CD4-positive, alpha-beta memory T cell (primary cell): ENCODE results near the gene EDA. TPM values are rescaled to one million over a fixed set of nuclear protein-coding genes. Genes with fewer than 3 reads are reported as not detected.

ENCODE experiments used
- CTCF ChIA-PET: fragments of 350-600 bp; sonication (Branson Sonifier 250); formaldehyde crosslinking; loops from one replicate; lab custom pipeline; 2021; ENCODE audit warnings: inconsistent platforms; ENCODE audit not compliant: partially characterized antibody; lab: Charles Lee
- POLR2A ChIA-PET: fragments of 350-600 bp; sonication (Branson Sonifier 250); formaldehyde crosslinking; loops from one replicate; lab custom pipeline; 2021; ENCODE audit not compliant: partially characterized antibody; lab: Charles Lee
- DNase-seq, 5 donors: peaks; one replicate each; pipeline versions ENCODE4 v3.0.0 to v3.0.0-alpha.2; 2020 to 2022; ENCODE audit warnings: mixed read lengths in 1 of 5
- H3K27ac ChIP-seq: one replicate; pipeline ENCODE4 v1.7.0; 2013; ENCODE audit warnings: low read depth, low read length
- H3K27me3 ChIP-seq: 2 replicates; pipeline ENCODE4 v1.7.0; 2013; ENCODE audit warnings: mild to moderate bottlenecking, low read length, moderate library complexity; ENCODE audit not compliant: insufficient read depth
- H3K36me3 ChIP-seq: 2 replicates; pipeline ENCODE4 v1.7.0; 2013; ENCODE audit warnings: mild to moderate bottlenecking, low read length, moderate library complexity; ENCODE audit not compliant: insufficient read depth
- H3K4me1 ChIP-seq: 2 replicates; pipeline ENCODE4 v1.7.0; 2013; ENCODE audit warnings: mild to moderate bottlenecking, low read length, moderate library complexity; ENCODE audit not compliant: insufficient read depth
- H3K4me3 ChIP-seq, 2 donors: one replicate each; pipeline ENCODE4 v1.7.0; 2013; ENCODE audit warnings: low read length in 2 of 2, mild to moderate bottlenecking in 1 of 2
- H3K9me3 ChIP-seq, 2 donors: one replicate each; pipeline ENCODE4 v1.7.0; 2013; ENCODE audit warnings: low read length in 2 of 2, control low read depth in 1 of 2; ENCODE audit not compliant: control insufficient read depth in 1 of 2
- H3K27ac Mint-ChIP-seq, 7 donors: one replicate each; pipeline ENCODE4 v1.8.0; 2020 to 2021; ENCODE audit warnings: mixed read lengths in 7 of 7, mild to moderate bottlenecking in 6 of 7, inconsistent platforms in 3 of 7, moderate library complexity in 3 of 7
- H3K27me3 Mint-ChIP-seq, 2 donors: one replicate each; pipeline ENCODE4 v1.8.0; 2020 to 2021; ENCODE audit warnings: mixed read lengths in 2 of 2
- H3K36me3 Mint-ChIP-seq, 2 donors: one replicate each; pipeline ENCODE4 v1.8.0; 2020 to 2021; ENCODE audit warnings: mixed read lengths in 2 of 2, inconsistent platforms in 1 of 2, mild to moderate bottlenecking in 1 of 2
- H3K4me1 Mint-ChIP-seq, 4 donors: one replicate each; pipeline ENCODE4 v1.8.0; 2020 to 2021; ENCODE audit warnings: mixed read lengths in 4 of 4, mild to moderate bottlenecking in 1 of 4
- H3K4me3 Mint-ChIP-seq, 8 donors: one replicate each; pipeline ENCODE4 v1.8.0; 2020 to 2021; ENCODE audit warnings: mixed read lengths in 8 of 8, mild to moderate bottlenecking in 7 of 8, moderate library complexity in 6 of 8, inconsistent platforms in 3 of 8
- H3K9me3 Mint-ChIP-seq, 8 donors: one replicate each; pipeline ENCODE4 v1.8.0; 2020 to 2021; ENCODE audit warnings: mixed read lengths in 8 of 8, mild to moderate bottlenecking in 5 of 8, inconsistent platforms in 3 of 8, moderate library complexity in 1 of 8
- intact Hi-C: fragments of 100-400 bp; cut with micrococcal nuclease; formaldehyde crosslinking; loops from one replicate; pipeline ENCODE4 v1.15.1; 2023
- polyA plus RNA-seq, 2 donors: library from polyadenylated mRNA; unstranded; fragments of 300-500 nt; fragmentation: Illumina TruSeq; gene quantifications; one replicate each; pipeline ENCODE4 v1.2.3, GENCODE V29; 2021
- total RNA-seq, 2 experiments: library from RNA; stranded (reverse); gene quantifications; one replicate each; pipeline ENCODE4 v1.2.3, GENCODE V29; 2021

The EDA gene
- total and polyA plus RNA-seq, 4 experiments from 2014 or later, result 0.69 to 4.0 (median 2.9) TPM

DNA sequence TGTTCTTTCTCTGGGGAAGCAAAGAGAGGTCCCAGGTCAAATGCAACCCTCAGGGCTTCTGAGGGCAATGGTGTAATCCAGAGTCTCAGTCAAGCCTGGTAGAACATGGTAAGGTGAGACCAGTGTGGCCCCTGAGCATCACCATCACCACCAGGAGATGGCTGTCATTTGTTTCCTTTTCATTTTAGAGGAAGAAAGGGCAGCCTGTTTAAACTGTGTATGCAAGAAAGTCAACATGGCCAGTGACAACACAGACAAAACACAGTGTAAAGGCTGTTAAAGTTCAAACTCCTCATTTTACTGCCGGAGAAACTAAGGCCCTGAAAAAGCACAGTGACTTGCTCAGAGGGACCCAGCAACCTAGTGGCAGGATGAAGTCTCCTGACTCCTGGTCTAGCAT, 2.0 kb upstream of the EDA start:
- no peak overlapping the region for H3K27ac ChIP-seq
- no peaks in the 10 kb centered on the region for H3K27me3 ChIP-seq
- Mint-ChIP-seq H3K4me3 (no peak overlapping the region), H3K36me3 (no peaks in the 10 kb centered on the region), H3K27ac (no peak overlapping the region), H3K9me3 (no peaks in the 10 kb centered on the region), H3K27me3 (peaks cover 0 to 5% of the 10 kb centered on the region in 2 donors), H3K4me1 (peaks cover 3 to 9% (median 3%) of the 10 kb centered on the region in 4 donors)
- H3K9me3 ChIP-seq, result no peaks in the 10 kb centered on the region
- peaks cover 4% of the 10 kb centered on the region for H3K4me1 ChIP-seq
- DNase-seq, result no peak
- no peak overlapping the region for H3K4me3 ChIP-seq
- CTCF ChIA-PET, result no interaction called here
- POLR2A ChIA-PET, result no interaction called here
- intact Hi-C loops, result no loop called here
- H3K36me3 ChIP-seq, result no peaks in the 10 kb centered on the region

DNA sequence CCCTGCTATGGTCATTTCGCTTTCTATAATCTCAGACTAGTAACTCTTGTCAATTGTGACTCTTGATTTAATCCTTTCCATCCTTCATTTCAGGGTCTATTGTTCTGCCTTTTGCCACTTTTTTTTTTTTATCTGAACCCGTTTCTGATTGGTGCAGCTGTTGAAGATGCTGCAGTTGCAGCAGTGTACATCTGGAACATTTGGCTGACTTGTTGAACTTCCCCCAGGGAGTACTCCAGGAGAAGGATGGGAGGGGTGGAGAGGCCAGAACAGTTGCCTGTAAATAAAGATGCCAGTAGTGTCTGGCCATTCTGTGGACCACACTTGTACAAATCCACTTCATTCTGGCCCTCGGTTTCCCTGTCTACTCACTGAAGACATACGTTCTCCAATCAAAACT, 1.0 kb upstream of the EDA start:
- intact Hi-C loops, result loop anchor here (1.0 to 5.0 kb wide), 3 partner anchors 412 to 788 kb away; partner anchors contain the start of genes EFNB1 and IGBP1
- POLR2A ChIA-PET, result no interaction called here

DNA sequence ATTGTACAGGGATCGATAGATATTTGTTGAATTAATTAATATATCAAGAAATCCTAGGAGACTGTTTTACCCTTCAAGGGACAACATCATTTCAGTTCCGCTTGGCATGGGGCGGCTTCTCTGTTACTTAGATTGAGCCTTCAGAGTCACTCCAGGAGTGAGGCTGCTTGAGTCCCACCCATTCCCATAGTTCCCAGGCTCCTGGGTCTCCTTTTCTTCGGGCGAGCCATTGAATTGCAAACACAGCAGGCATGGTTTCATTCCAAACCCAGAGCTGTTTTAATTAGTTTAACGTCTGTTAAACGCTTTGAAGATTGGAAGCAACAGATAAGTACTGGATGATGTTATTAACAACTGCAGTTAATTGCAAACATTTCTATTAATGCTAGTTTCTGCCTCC, 571 bp upstream of the EDA start:
- H3K4me1 Mint-ChIP-seq, result peaks cover 5 to 16% (median 9%) of the 10 kb centered on the region in 4 donors
- no peaks in the 10 kb centered on the region for H3K36me3 Mint-ChIP-seq
- H3K27me3 Mint-ChIP-seq, result peaks cover 0 to 5% of the 10 kb centered on the region in 2 donors
- peak overlapping the region in 6 of 8 donors; percentile 43 to 75 (median 58) for H3K4me3 Mint-ChIP-seq
- H3K4me3 ChIP-seq, result no peak overlapping the region
- no peaks in the 10 kb centered on the region for H3K9me3 Mint-ChIP-seq
- H3K27me3 ChIP-seq, result no peaks in the 10 kb centered on the region
- H3K9me3 ChIP-seq, result no peaks in the 10 kb centered on the region
- ChIA-PET CTCF (no interaction called here), POLR2A (no interaction called here)
- intact Hi-C loops, result loop anchor here (1.0 to 5.0 kb wide), 3 partner anchors 412 to 788 kb away; partner anchors contain the start of genes EFNB1 and IGBP1
- H3K27ac Mint-ChIP-seq, result no peak overlapping the region
- no peaks in the 10 kb centered on the region for H3K36me3 ChIP-seq
- DNase-seq, result no peak
- H3K27ac ChIP-seq, result no peak overlapping the region
- peaks cover 4% of the 10 kb centered on the region for H3K4me1 ChIP-seq

More for the DNA sequence above, 1.0 kb upstream of the EDA start:
- Mint-ChIP-seq H3K9me3 (no peaks in the 10 kb centered on the region), H3K4me3 (peak overlapping the region in 2 of 8 donors; percentile 26 to 43), H3K4me1 (peaks cover 5 to 16% (median 8%) of the 10 kb centered on the region in 4 donors), H3K27me3 (peaks cover 0 to 5% of the 10 kb centered on the region in 2 donors), H3K36me3 (no peaks in the 10 kb centered on the region), H3K27ac (no peak overlapping the region)
- DNase-seq, result no peak
- Histone ChIP-seq H3K9me3 (no peaks in the 10 kb centered on the region), H3K4me3 (no peak overlapping the region), H3K27ac (no peak overlapping the region), H3K27me3 (no peaks in the 10 kb centered on the region), H3K4me1 (peaks cover 4% of the 10 kb centered on the region), H3K36me3 (no peaks in the 10 kb centered on the region)
- CTCF ChIA-PET, result no interaction called here

DNA sequence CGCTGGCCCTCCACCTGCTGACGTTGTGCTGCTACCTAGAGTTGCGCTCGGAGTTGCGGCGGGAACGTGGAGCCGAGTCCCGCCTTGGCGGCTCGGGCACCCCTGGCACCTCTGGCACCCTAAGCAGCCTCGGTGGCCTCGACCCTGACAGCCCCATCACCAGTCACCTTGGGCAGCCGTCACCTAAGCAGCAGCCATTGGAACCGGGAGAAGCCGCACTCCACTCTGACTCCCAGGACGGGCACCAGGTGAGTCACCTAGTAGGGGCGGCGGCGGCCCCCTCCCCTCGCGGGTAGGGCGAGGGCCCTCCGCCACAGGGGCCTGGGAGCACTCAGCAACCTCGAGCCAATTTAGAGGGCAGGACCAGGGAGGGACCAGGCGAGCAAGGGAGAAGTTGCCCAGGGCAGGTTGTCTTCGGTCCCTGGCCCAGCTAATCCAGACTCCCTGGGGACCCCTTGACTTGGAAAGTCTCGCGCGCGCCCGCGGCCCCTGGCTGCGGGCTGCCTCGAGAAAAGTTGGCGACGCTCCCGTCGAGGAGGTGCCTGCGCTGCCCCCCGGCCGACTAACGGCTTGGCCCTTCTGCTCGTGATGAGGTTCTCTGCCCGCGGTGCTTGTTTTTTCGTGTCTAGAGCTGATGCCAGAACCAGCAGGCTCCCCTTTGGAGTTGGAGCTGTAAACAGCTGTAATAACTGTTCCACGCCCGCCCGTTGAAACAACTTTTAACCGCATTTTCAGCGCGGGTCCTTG, 717 bp downstream of the EDA start:
- intact Hi-C loops, result loop anchor here (5.0 kb wide), 2 partner anchors 411 to 789 kb away; partner anchors contain the start of gene EFNB1
- H3K36me3 ChIP-seq, result no peaks in the 10 kb centered on the region
- Mint-ChIP-seq H3K9me3 (no peaks in the 10 kb centered on the region), H3K4me1 (peaks cover 7 to 16% (median 12%) of the 10 kb centered on the region in 4 donors), H3K4me3 (peak overlapping the region; percentile 84 to 91 (median 86)), H3K36me3 (peaks cover 0 to 1% of the 10 kb centered on the region in 2 donors), H3K27me3 (peaks cover 0 to 5% of the 10 kb centered on the region in 2 donors), H3K27ac (peak overlapping the region in 1 of 7 donors; percentile 66)
- H3K27ac ChIP-seq, result peak overlapping the region; percentile 4
- peak in 3 of 5 donors; percentile 2 to 41 (median 4) for DNase-seq
- H3K4me1 ChIP-seq, result peaks cover 4% of the 10 kb centered on the region
- CTCF ChIA-PET, result interaction anchor here (2.4 kb wide), 1 partner anchor 79 kb away, joined by 14 read pairs; no protein-coding TSS in a partner anchor
- H3K27me3 ChIP-seq, result no peaks in the 10 kb centered on the region
- no peaks in the 10 kb centered on the region for H3K9me3 ChIP-seq
- peak overlapping the region in 1 of 2 donors; percentile 35 for H3K4me3 ChIP-seq
- POLR2A ChIA-PET, result no interaction called here

DNA sequence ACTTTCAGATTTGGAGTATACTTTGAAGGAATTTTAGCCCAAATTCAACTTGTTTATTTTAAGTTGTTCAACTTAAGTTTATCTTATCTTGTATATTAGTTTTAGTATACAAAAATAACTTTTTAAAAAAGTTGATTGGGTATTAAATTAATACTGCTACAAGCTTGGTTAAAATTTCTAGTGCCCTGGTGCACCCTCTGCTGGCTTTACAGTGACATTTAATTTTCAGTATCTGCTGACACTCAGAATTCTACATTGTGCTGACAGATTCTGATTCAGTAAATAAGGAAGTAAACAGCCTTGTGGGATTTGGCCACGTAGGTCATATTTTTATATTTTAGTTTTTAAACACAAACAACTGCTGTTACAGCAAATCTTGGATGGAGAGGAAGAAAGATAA, 2.9 kb downstream of the EDA start:
- peaks cover 0 to 5% of the 10 kb centered on the region in 2 donors for H3K27me3 Mint-ChIP-seq
- CTCF ChIA-PET, result interaction anchor here (0.8 to 2.4 kb wide), 4 partner anchors 9 to 81 kb away, joined by 3 to 14 read pairs (median 4); no protein-coding TSS in a partner anchor
- Histone ChIP-seq H3K27me3 (no peaks in the 10 kb centered on the region), H3K9me3 (no peaks in the 10 kb centered on the region), H3K36me3 (no peaks in the 10 kb centered on the region), H3K27ac (no peak overlapping the region), H3K4me1 (peaks cover 4% of the 10 kb centered on the region), H3K4me3 (no peak overlapping the region)
- H3K36me3 Mint-ChIP-seq, result peaks cover 0 to 1% of the 10 kb centered on the region in 2 donors
- H3K4me1 Mint-ChIP-seq, result peaks cover 7 to 16% (median 12%) of the 10 kb centered on the region in 4 donors
- intact Hi-C loops, result loop anchor here (2.0 to 5.0 kb wide), 3 partner anchors 80 to 792 kb away; partner anchors contain the start of gene EFNB1
- POLR2A ChIA-PET, result no interaction called here
- peak; percentile 1 to 40 (median 15) for DNase-seq
- peak overlapping the region in 5 of 8 donors; percentile 40 to 67 (median 48) for H3K4me3 Mint-ChIP-seq
- peaks cover 0 to under 1% (median 0%) of the 10 kb centered on the region in 8 donors for H3K9me3 Mint-ChIP-seq
- peak overlapping the region in 1 of 7 donors; percentile 51 for H3K27ac Mint-ChIP-seq

DNA sequence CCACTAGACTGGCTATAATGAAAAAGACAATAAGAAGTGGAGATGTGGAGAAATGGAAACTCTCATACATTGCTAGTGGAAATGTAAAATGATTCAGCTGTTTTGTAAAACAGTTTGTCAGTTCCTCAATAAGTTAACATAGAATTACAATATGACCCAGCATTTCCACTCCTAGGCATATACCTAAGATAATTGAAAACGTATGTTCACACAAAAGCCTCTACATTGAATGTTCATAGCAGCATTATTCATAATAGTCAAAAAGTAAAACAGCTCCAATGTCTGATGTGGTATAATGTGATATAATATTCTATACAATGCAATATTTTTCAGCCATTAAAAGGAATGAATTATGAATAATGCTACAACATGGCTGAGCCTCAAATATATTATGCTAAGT, 10.2 kb downstream of the EDA start:
- intact Hi-C loops, result no loop called here
- DNase-seq, result no peak
- no peak overlapping the region for H3K27ac ChIP-seq
- H3K4me1 ChIP-seq, result peaks cover 6% of the 10 kb centered on the region
- POLR2A ChIA-PET, result no interaction called here
- Mint-ChIP-seq H3K4me1 (peaks cover 5 to 20% (median 9%) of the 10 kb centered on the region in 4 donors), H3K27me3 (no peaks in the 10 kb centered on the region), H3K9me3 (peaks cover 0 to 5% (median under 1%) of the 10 kb centered on the region in 8 donors), H3K4me3 (no peak overlapping the region), H3K36me3 (peaks cover 0 to 1% of the 10 kb centered on the region in 2 donors), H3K27ac (no peak overlapping the region)
- CTCF ChIA-PET, result no interaction called here
- no peaks in the 10 kb centered on the region for H3K36me3 ChIP-seq
- no peak overlapping the region for H3K4me3 ChIP-seq
- no peaks in the 10 kb centered on the region for H3K27me3 ChIP-seq
- H3K9me3 ChIP-seq, result no peaks in the 10 kb centered on the region

DNA sequence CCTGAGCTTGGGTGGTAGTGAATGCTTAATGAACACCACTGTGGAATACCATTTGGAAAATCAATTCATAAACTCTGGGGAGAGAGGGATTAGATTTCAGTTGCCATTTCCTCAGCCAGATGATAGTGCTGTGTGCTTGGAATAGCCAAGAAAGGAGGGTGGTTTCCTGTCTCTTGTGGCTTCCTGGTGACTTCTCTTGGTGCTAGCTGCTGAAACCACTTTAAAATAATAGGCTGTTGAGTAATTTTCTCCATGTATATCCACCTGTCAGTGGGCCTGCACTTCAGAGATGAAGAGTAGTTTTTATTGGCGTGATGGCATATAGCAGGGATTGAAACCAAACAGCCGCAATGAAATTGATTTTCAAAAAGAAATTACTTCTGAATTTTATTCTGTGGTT, 11.8 kb downstream of the EDA start:
- intact Hi-C loops, result no loop called here
- CTCF ChIA-PET, result interaction anchor here (1.0 kb wide), 1 partner anchor 9 kb away, joined by 3 read pairs; no protein-coding TSS in a partner anchor

More for the DNA sequence above, 11.8 kb downstream of the EDA start:
- Histone ChIP-seq H3K27ac (no peak overlapping the region), H3K36me3 (no peaks in the 10 kb centered on the region), H3K4me3 (no peak overlapping the region), H3K4me1 (peaks cover 6% of the 10 kb centered on the region), H3K27me3 (no peaks in the 10 kb centered on the region), H3K9me3 (no peaks in the 10 kb centered on the region)
- Mint-ChIP-seq H3K36me3 (no peaks in the 10 kb centered on the region), H3K4me1 (peaks cover 5 to 20% (median 9%) of the 10 kb centered on the region in 4 donors), H3K4me3 (no peak overlapping the region), H3K9me3 (peaks cover 0 to 5% (median under 1%) of the 10 kb centered on the region in 8 donors), H3K27me3 (no peaks in the 10 kb centered on the region), H3K27ac (no peak overlapping the region)
- POLR2A ChIA-PET, result no interaction called here
- no peak for DNase-seq
